ENCODE data around the gene CACNA2D2.

Gene CACNA2D2

DNA sequence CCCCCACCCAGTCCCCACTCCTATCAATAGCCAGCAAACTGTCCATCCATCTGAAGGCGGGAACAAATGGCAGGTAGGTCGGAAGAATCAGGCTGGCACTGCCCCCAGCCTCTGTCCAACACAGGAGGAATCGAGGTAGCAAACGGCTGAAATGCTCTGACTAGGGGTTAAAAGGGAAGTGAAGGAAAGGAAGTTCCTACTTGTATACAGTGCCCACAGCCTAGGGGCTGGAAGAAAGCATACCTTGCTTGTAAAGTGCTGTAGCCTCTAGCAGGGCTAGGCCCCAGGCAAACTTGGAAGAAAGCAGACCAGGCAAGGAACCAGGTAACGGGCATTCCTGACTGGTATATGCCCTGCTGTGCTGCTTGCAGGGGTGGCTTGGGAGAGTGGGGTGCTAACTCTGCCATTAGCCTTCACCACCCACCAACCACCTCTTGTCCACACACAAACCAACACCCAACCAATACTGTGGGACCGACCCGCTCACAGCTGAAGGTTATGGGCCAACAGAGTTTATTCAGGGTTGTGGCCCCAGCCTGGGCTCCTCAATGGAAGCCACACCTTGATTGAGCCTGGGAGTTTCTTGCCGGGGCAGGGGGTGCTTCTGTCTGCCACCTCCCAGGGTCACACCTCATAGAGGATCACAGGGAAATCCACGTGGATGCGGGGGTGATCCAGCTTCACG is 177.8 kb downstream of the CACNA2D2 start:
- no peak for TF ChIP-seq EZH2 (IDR thresholded peaks at IDR 0.05; ENCODE audit: borderline replicate concordance, low read depth, low read length, severe bottlenecking)
- TF ChIP-seq, protein P1, sequence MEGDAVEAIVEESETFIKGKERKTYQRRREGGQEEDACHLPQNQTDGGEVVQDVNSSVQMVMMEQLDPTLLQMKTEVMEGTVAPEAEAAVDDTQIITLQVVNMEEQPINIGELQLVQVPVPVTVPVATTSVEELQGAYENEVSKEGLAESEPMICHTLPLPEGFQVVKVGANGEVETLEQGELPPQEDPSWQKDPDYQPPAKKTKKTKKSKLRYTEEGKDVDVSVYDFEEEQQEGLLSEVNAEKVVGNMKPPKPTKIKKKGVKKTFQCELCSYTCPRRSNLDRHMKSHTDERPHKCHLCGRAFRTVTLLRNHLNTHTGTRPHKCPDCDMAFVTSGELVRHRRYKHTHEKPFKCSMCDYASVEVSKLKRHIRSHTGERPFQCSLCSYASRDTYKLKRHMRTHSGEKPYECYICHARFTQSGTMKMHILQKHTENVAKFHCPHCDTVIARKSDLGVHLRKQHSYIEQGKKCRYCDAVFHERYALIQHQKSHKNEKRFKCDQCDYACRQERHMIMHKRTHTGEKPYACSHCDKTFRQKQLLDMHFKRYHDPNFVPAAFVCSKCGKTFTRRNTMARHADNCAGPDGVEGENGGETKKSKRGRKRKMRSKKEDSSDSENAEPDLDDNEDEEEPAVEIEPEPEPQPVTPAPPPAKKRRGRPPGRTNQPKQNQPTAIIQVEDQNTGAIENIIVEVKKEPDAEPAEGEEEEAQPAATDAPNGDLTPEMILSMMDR (IDR thresholded peaks at IDR 0.05; ENCODE audit: borderline replicate concordance, extremely low read depth, low read length, poor library complexity, severe bottlenecking): no peak
- Histone ChIP-seq H3K36me3 (ENCODE audit: insufficient read depth, low read length) (peaks cover 40% of the 10 kb centered on the region), H2AFZ (ENCODE audit: low read depth, low read length) (no peak overlapping the region), H3K9ac (ENCODE audit: low read depth, low read length) (peak overlapping the region; percentile 21), H3K27ac (ENCODE audit: low read length) (no peak overlapping the region), H3K4me1 (ENCODE audit: insufficient read depth, low read length) (peaks cover 58% of the 10 kb centered on the region), H3K4me3 (ENCODE audit: low read depth in 1 of 2, low read length in 2 of 2) (no peak overlapping the region), H3K79me2 (ENCODE audit: insufficient read depth, low read length) (peaks cover 30% of the 10 kb centered on the region), H3K9me3 (ENCODE audit: insufficient read depth, low read length, severe bottlenecking) (no peaks in the 10 kb centered on the region), H4K20me1 (ENCODE audit: insufficient read depth, low read length) (peaks cover 17% of the 10 kb centered on the region; the same call in 1 of the 2 replicates), H3K27me3 (ENCODE audit: insufficient read depth, low read length, poor library complexity) (no peaks in the 10 kb centered on the region), H3K4me2 (ENCODE audit: insufficient read depth, low read length) (peak overlapping the region; percentile 23)
- DNase-seq (no peak), ATAC-seq (ENCODE audit: insufficient read depth, low read depth) (no peak)

DNA sequence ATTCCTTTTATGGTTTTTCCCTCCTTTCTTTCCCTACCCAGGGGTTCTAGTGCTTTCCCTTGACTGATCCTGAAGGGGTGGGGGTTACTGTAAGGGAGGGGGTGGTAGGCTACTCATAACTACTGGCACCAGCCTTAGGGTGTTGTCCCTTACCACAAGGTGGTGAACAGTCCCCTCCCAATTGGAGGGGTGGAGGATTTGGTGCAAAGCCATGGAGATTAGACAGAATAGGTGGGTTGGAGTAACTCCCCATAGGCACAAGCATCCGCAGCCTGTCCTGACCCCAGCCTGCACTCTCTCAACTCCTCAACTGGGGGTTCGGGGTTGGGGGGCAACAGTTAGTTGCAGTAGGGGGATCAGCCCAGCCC is 178.3 kb downstream of the CACNA2D2 start:
- no peak for TF ChIP-seq EZH2 (IDR thresholded peaks at IDR 0.05; ENCODE audit: borderline replicate concordance, low read depth, low read length, severe bottlenecking)
- TF ChIP-seq, protein P1 (IDR thresholded peaks at IDR 0.05; ENCODE audit: borderline replicate concordance, extremely low read depth, low read length, poor library complexity, severe bottlenecking): no peak
- DNase-seq (no peak), ATAC-seq (ENCODE audit: insufficient read depth, low read depth) (no peak)
- H3K9me3 ChIP-seq (ENCODE audit: insufficient read depth, low read length, severe bottlenecking): no peaks in the 10 kb centered on the region
- no peaks in the 10 kb centered on the region for H3K27me3 ChIP-seq (ENCODE audit: insufficient read depth, low read length, poor library complexity)
- no peak overlapping the region for H3K4me2 ChIP-seq (ENCODE audit: insufficient read depth, low read length)
- H3K79me2 ChIP-seq (ENCODE audit: insufficient read depth, low read length): peaks cover 31% of the 10 kb centered on the region
- H3K4me1 ChIP-seq (ENCODE audit: insufficient read depth, low read length): peaks cover 58% of the 10 kb centered on the region
- H2AFZ ChIP-seq (ENCODE audit: low read depth, low read length): no peak overlapping the region
- no peak overlapping the region for H3K4me3 ChIP-seq (ENCODE audit: low read depth in 1 of 2, low read length in 2 of 2)
- H4K20me1 ChIP-seq (ENCODE audit: insufficient read depth, low read length): peaks cover 15% of the 10 kb centered on the region; the same call in 1 of the 2 replicates
- no peak overlapping the region for H3K27ac ChIP-seq (ENCODE audit: low read length)
- no peak overlapping the region for H3K9ac ChIP-seq (ENCODE audit: low read depth, low read length)
- H3K36me3 ChIP-seq (ENCODE audit: insufficient read depth, low read length): peaks cover 37% of the 10 kb centered on the region

DNA sequence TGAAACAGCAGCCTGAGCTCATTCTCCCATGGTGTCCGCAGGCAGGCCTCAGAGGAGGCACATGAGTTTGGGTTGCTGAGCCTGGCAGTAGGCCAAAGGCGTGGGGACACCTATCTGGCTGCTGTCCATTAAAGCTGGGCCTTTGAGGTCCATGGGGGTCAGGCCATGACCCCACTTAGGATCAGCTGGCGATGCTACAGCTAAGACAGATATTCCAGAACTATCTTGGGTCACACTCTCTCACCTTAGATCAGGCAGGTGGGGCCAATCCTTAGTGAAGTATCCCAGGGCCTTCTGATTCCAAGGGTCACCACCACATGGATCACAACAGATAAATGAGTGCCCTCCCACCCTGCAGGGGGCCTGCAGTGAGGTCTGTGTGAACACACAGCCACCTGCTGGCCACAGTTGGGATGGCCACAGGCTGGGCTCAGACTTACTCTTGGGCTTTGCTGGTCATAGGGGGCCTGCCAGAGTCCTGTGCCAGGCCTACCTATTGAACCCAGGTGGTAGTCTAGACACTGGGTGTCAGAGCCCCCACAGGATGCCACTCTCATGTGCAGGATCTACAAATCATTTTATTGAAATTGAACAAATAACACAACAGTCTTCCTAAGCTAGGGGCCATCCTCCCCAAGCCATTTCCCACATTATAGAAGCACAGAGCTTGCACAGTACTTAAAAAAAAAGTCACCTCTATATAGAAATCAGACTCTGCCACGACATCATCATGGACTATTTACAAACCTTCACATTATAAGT is 178.9 kb downstream of the CACNA2D2 start:
- 0 out of 2 replicates have a peak overlapping the region, but pooled peaks have one; percentile 2 for H3K9ac ChIP-seq (ENCODE audit: low read depth, low read length)
- H3K36me3 ChIP-seq (ENCODE audit: insufficient read depth, low read length): peaks cover 37% of the 10 kb centered on the region
- H3K79me2 ChIP-seq (ENCODE audit: insufficient read depth, low read length): peaks cover 36% of the 10 kb centered on the region
- peaks cover 58% of the 10 kb centered on the region for H3K4me1 ChIP-seq (ENCODE audit: insufficient read depth, low read length)
- DNase-seq: peak; percentile 71
- no peaks in the 10 kb centered on the region for H3K9me3 ChIP-seq (ENCODE audit: insufficient read depth, low read length, severe bottlenecking)
- H3K27ac ChIP-seq (ENCODE audit: low read length): no peak overlapping the region; the same call in 1 of the 2 replicates
- no peak overlapping the region for H2AFZ ChIP-seq (ENCODE audit: low read depth, low read length)
- TF ChIP-seq, protein P1 (IDR thresholded peaks at IDR 0.05; ENCODE audit: borderline replicate concordance, extremely low read depth, low read length, poor library complexity, severe bottlenecking): peak; percentile 92
- no peak for TF ChIP-seq EZH2 (IDR thresholded peaks at IDR 0.05; ENCODE audit: borderline replicate concordance, low read depth, low read length, severe bottlenecking)
- no peak overlapping the region for H3K4me3 ChIP-seq (ENCODE audit: low read depth in 1 of 2, low read length in 2 of 2)
- no peaks in the 10 kb centered on the region for H3K27me3 ChIP-seq (ENCODE audit: insufficient read depth, low read length, poor library complexity)
- 0 out of 2 replicates have a peak overlapping the region, but pooled peaks have one; percentile 1 for H3K4me2 ChIP-seq (ENCODE audit: insufficient read depth, low read length)
- peaks cover 18% of the 10 kb centered on the region; the same call in 1 of the 2 replicates for H4K20me1 ChIP-seq (ENCODE audit: insufficient read depth, low read length)
- ATAC-seq (ENCODE audit: insufficient read depth, low read depth): peak; percentile 34

Measured in DND-41 (cell line).